Activated CD8-positive, alpha-beta memory T cell treated with anti-CD3 and anti-CD28 coated beads, Interleukin-2, amount 50 U/mL, for 1 hour (primary cell): ENCODE measurements around the gene MAPK8IP1.

Experiments
- DNase-seq: peaks from one replicate; pipeline ENCODE4 v3.0.0-alpha.2; 2020; ENCODE audit errors: extremely low read depth

Gene MAPK8IP1

GRCh38 chr11:45860348-45860747, 25.1 kb upstream of the MAPK8IP1 start:
- DNase-seq, result no peak

- DNase-seq, result no peak
These were observed 24.5 kb upstream of the MAPK8IP1 start for GRCh38 chr11:45860764-45861510.

GRCh38 chr11:45864041-45864440, 21.4 kb upstream of the MAPK8IP1 start:
- DNase-seq, result no peak

- no peak for DNase-seq
These were observed 15.9 kb upstream of the MAPK8IP1 start for GRCh38 chr11:45869551-45869950.

- DNase-seq, result no peak
These were observed 14.7 kb upstream of the MAPK8IP1 start for GRCh38 chr11:45870706-45871105.

GRCh38 chr11:45871638-45872037, 13.8 kb upstream of the MAPK8IP1 start:
- no peak for DNase-seq

GRCh38 chr11:45872651-45873356, 12.6 kb upstream of the MAPK8IP1 start:
- DNase-seq, result no peak

- no peak for DNase-seq
These were observed 9.1 kb upstream of the MAPK8IP1 start for GRCh38 chr11:45876401-45876800.

- no peak for DNase-seq
These were observed 8.2 kb upstream of the MAPK8IP1 start for GRCh38 chr11:45877221-45877620.

- no peak for DNase-seq
These were observed 7.6 kb upstream of the MAPK8IP1 start for GRCh38 chr11:45877845-45878244.

GRCh38 chr11:45879803-45880686, 5.4 kb upstream of the MAPK8IP1 start:
- DNase-seq, result no peak

GRCh38 chr11:45880772-45881570, 4.5 kb upstream of the MAPK8IP1 start:
- no peak for DNase-seq

GRCh38 chr11:45881708-45882368, 3.6 kb upstream of the MAPK8IP1 start:
- no peak for DNase-seq

- no peak for DNase-seq
These were observed 760 bp upstream of the MAPK8IP1 start for GRCh38 chr11:45884596-45885185.

- DNase-seq, result no peak
These were observed 670 bp downstream of the MAPK8IP1 start for GRCh38 chr11:45885921-45886721.

GRCh38 chr11:45886816-45887520, 1.5 kb downstream of the MAPK8IP1 start:
- no peak for DNase-seq

- DNase-seq, result no peak
These were observed 2.1 kb downstream of the MAPK8IP1 start for GRCh38 chr11:45887587-45887986.

- DNase-seq, result no peak
These were observed 4.1 kb downstream of the MAPK8IP1 start for GRCh38 chr11:45889555-45889954.

- no peak for DNase-seq
These were observed 4.5 kb downstream of the MAPK8IP1 start for GRCh38 chr11:45889966-45890365.
